ENCODE results near the gene MOB1A.
"Not testable (repeated sequence)": the region's sequence is repeated elsewhere in the genome, so short reads cannot be mapped to it uniquely, and the experiment has no call there.

The MOB1A gene

DNA sequence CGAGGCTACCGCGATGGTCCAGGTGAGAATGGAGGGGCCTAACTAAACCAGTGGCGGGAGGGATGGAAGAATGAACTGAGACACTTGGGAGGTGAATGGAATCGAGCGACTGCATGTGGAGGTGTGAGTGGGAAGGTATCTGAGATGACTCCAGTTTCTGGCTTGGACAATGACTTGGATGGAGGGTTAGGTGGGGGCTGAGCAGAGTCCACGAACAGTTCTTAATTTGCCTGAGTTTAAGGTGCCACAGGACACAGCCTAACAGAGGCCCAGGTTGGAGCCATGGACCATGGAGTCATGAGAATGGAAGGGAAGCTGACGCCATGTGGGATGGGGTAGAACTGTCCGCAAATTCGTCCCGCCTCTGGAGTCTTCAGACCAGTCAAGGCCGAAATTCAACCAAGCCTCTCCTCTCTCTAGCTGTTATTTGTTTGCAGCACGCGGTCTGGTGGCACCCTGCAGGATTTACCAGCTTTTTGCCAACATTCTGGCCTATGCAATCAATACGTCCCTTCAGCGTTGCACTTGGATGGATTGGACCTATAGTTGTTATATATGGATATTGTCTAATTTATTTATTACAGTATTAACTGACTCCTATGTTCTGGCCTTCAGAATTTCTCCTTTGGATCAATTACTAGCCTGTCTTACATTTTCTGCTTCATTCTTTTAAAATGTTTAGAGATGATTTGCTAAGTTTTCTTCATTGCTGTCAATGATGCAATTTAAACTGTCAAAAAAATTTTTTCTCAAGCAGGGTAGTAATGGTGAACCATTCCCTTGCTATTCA, 30.0 kb downstream of the MOB1A start:
- DNase-seq (ENCODE audit: low spot score), result no peak

DNA sequence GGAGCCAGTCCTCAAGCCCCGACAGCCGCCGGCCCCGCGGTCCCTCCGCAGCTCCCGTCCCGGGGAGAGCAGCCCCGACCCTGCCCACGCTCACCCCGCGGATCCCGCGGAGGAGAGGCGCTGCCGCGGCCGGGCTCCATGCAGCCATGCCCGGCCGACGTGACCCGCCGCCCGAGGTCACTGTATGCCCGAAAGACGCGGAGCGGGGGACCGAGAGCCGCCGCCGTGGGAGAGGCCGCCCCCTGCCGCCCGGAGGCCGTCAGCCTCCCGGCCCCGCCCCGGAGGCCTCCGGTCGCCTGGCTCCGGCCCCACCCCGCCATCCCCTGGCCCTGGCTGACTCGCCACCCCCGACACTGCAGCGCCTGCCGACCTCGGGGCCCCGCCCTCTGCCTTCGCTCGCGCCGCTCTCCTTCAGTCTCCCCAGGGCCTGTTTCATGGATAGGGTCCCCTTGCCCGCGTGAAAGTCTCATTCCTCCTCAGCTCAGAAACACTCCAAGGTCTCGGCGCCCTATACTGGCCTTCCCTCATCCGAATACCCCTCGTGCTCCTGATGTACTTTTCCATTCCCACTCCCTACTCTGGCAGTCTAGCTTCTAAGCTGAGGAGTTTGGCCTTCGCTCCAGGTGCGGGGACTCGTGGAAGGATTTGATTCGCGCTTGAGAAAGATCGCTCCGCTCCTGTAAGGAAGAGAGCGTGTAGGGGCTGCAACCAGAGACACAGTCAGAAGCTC, 30.8 kb downstream of the MOB1A start, which contains the start of gene BOLA3:
Gene BOLA3, minus strand, starts transcription at position 186 of the 730 bp plus-strand sequence. Its CDS starts 38 bp downstream, at position 148.
- DNase-seq (ENCODE audit: low spot score), result peak; percentile 95

DNA sequence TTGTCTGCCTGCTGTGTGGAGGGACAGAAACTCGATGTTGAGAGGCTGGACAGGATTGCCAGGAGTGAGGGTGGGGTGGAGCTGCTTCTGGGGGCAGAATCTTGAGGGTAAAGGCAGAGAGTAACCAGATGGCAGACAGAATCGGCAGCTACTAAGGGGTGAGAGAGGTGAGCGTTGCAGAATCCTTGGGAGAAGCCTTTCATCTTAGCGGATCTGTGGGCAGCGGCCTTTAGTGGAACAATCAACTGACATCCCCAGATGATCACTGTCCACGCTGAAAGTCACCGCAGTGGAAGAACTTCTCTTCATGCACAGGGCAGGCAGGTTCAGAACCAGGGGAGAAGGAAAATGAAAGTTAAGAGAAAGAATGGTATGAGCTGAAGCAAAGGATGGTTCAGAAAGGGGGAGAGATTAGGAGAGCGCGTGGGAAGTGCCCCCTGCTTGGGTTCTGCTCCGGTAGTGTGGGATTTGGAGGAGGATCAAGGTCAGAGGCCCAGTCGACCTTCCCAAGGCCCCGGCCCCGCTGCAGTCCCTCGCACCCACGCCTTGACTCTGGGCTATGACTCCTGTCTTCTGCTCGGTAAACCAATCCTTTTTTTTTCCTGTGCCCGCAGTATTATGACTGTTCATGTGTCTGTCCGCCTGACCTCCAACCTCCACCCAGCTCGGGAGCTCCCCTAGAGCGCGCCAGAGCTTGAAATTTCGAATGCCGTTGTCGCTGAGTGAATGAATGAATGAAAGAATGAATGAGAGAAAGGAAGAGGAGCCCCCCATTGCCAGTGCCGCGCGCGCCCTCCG, 31.6 kb downstream of the MOB1A start:
- DNase-seq (ENCODE audit: low spot score), result no peak

DNA sequence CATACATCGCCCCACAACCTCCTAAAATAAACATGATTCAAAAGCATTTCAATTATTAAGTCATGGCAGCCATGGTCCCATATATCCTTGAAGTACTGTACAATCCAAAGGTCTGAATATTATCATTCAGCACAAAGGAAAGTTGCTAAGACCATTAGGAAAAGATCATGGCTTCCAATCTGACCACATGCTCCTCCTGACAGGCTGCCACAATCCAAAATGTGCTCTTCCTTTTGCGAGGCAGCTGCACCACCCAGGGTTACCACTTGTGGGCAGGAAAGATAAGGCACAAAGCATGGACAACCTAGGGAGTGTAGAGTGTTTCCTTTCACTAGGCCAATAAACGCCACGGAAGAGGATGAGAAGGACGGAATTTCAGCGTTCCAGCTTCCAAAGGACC, 36.3 kb downstream of the MOB1A start:
- no peak for DNase-seq (ENCODE audit: low spot score)

DNA sequence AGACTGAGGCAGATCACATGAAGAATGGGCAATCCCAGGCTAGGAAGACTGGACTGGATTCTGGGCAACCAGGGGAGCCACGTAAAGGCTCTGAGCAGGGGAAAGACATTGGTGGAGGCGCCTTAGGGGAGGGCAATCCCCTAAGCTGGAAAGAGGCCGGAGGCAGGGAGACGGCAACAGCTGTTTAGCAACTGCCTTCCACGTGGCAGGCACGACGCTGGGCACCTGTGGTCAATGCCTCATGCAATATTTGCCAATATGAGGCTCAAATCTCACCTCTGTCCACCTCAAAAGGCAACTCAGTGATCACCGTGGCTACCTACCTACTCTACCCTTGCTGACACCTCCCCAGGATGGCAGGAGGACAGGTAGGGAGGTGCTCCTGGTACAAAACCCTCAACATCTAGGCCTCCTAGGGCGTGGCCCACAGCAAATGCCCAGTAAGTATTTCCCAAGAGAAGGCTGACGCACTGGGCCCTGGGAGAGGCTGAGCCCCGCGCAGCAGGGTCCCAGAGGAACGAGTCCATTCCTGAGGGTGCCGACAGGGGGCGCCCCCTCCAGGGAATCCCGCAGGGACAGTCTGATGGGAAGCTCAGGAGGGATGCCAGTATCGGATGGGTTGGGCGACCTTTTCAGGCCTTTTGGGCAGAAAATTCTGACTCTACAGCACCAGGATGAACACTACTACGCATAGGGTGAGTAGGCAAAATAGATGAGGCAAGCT, 39.9 kb downstream of the MOB1A start:
- no peak for DNase-seq (ENCODE audit: low spot score)

DNA sequence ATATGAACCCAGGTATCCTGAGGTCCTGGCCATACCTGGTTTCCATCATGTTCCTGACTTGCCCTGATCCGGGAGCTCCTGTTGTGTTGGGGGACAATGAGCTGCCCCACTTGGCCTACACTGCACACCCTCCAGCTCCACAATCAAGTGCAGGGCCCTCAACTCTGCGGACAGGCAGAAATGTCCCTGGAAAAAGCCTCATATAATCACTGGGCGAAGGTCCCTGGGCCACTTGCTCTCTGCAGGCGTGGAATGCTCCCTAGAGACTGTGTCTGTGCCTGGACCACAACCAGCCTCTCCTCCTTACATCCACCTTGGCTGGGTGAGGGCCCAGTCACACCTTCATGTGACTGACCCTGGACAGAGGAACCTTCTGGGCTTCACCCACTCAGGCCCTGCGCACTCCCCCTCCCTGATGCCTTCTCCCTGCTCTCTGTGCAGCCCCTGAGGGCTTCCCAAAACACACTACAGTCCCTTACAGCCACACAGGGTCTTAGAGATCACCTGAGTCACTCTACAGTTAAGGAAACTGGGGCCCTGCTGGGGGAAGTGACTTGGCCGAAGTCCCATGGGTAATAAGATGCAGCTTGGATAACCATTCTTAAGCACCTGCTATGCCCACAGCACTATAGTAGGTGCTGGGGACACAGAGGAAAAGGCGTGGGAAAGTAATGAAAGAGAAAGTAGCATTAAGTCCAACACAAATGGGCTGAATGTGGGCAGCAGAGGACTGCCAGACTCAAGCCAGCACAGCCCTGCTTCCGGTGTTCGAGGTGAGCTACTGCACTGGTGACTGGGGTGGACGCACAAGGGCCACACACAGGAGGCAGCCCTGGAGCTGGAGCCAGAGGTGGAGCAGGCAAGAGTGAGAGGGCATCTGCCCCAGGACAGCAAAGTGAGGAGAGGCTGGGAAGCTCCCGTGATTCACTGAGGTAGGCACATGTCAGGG, 40.8 kb downstream of the MOB1A start:
- DNase-seq (ENCODE audit: low spot score), result no peak

DNA sequence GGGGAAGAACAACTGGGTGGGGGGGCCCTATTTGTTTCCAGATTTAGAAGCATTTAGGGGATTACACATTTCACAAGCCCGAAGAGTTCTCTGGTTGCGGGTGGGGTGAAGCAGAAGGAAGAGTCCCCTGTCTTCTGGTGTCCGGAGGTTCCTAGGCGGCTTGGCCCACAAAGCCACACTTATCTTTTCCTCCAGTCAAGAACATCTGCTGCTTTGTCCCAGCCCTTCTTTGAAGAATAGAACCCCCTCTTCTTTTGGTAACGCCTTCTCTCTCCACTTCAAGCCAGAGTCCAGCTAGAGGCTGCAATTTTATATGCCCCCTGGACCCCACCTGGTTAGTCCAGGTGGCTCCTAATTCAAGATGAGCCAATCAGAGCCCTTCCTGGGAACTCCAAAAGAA, 46.8 kb downstream of the MOB1A start:
- DNase-seq (ENCODE audit: low spot score), result no peak

DNA sequence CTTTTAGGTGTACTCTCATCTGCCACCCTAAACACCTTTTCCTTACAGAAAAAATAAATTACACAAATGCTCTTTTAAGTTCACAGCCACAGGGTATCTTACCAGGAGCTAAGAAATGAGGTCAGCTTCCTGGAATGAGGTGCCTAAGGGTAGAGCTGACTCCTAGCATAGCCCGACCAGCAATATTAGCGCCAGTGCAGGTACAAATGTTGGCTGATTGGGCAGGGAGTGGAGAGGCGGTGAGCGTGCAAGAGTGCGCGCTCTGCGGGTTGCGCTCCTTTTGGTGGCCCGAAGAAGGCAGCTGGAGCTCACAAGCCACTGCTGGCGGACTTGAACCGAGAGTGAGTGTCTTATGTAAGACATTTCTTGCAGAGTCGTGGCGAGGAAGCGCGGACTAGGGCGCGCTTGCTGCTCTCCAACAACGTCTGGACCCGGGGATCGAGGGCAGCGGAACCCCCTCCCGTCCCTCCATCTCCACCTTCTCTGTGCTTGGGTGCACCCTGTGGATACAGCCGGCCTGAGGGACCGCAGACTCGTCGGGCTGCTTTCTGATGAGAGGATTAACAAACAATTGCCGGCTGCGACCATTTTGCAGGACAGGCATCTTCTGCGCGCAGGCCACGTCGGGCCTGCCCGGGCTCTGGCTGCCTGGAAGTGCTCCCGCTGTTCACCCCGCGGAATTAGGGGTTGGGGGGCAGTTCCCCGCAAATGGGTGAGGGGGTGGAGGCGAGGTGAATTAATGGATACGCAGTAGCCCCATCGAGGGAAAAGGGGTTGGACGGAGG, 48.3 kb downstream of the MOB1A start:
- DNase-seq (ENCODE audit: low spot score), result no peak

DNA sequence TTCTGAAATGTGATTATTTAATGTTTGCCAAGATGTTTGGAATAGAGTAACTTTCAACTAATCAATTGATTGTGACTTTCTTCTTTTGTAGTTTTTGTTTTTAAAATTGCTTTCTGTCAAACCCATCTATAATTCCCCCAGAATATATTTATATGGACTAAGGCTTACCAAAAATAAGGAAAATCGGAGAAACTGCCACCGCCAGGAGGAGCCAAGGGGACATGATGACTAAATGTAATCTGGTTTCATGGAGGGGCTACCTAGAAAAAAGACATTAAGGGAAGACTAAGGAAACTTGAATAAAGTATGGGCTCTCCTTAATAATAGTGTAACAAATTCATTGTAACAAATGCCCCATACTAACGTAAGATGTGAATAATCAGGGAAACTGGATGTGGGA, 50.5 kb downstream of the MOB1A start:
- DNase-seq (ENCODE audit: low spot score), result no peak

DNA sequence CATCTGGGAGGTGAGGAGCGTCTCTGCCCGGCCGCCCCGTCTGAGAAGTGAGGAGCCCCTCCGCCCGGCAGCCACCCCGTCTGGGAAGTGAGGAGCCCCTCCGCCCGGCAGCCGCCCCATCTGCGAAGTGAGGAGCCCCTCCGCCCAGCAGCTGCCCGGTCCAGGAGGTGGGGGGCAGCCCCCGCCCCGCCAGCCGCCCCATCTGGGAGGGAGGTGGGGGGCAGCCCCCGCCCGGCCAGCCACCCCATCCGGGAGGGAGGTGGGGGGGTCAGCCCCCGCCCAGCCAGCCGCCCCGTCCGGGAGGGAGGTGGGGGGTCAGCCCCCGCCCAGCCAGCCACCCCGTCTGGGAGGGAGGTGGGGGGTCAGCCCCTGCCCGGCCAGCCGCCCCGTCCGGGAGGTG, 54.7 kb downstream of the MOB1A start:
- DNase-seq (ENCODE audit: low spot score), result not testable (repeated sequence)

DNA sequence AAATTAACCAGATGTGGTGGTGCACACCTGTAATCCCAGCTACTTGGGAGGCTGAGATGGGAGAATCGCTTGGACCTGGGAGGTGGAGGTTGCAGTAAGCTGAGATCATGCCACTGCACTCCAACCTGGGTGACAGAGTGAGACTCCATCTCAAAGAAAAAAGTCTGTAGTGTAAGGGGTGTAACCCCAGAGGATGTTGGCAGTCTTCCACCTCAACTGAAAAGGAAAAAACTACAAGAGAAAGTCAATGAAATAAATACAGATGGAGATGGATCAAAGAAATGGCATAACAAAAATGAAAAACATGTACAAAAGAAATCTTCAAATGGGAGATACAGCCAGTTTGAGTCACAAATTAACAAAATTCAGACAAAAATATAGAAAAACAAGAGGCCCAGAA, 56.8 kb downstream of the MOB1A start:
- not testable (repeated sequence) for DNase-seq (ENCODE audit: low spot score)

DNA sequence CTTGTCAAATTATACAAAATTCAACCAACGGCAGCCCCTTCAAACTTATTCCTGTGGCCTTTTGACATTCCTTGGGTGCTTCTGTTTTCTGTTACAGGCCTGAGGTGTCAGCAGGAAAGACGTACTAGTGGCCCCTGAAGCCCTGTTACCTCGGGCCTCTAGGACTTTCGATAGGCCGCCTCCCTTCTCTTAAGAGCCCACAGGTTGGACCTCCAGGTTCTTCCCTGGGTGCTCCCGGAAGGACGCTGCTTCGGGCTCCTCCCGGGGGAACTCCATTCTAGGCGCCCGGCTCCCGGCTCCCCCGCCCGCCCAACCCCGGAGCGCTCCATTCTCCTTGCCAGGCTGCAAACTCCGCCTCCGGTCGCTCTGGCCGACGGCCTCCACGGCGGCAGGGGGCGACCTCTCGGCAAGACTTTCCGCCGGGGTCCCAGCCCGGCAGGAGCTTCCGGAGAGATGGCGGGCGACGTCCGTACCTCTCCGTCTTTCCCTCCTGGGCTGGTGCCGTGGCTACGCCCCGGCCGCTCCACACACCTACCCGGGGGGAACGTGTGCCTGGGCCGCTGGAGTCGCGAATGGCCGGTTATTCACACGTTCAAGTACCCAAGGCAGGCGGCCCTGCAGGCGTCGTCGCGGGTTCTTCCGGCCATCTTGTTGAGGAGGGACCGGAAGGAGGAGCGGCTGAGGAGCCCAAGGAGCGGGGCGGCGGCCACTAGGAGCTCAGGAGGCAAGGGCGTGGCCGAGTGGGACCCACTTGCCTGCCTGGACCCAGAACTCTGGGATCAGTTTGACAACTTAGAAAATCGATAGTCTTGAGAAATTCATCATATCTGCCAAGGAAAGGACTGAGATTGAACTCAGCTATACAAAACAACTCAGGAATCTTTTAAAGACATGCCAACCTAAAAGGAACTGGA, 58.5 kb downstream of the MOB1A start:
- DNase-seq (ENCODE audit: low spot score), result peak; percentile 88

DNA sequence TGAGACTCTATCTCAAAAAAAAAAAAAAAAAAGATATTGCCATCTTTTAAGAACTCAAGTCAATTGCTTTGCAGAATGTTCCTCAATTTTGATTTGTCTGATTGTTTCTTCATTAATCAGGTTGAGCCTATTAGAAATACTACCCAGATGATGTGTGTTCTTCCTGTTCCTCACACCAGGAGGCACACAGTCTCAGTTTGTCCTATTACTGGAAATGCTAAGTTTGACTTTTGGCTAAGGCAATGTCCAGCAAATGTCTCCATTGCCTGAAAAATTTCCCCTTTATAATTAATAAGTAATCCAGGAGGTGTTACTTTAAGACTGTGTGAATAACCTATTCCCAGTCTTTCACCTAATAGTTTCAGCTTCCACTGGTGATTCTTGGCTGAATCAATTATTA, 59.3 kb downstream of the MOB1A start:
- no peak for DNase-seq (ENCODE audit: low spot score)

DNA sequence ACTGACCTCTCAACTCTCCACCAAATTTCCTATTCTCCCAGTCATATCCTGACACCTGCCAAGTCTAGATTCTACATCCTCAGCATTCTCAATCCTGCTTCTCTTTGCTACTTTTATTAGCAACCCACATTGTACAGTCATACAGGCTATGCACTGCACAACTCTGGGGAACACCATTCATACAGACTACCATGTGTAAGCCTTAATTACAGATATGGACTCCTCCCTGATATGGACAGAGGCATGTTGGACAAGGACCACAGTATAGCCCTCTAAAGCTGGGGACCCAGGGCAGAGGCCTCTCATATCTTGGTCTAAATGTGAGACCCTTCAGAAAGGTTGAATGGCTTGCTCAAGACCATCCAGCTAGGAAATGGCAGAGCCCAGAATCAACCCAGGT, 67.3 kb downstream of the MOB1A start:
- no peak for DNase-seq (ENCODE audit: low spot score)

DNA sequence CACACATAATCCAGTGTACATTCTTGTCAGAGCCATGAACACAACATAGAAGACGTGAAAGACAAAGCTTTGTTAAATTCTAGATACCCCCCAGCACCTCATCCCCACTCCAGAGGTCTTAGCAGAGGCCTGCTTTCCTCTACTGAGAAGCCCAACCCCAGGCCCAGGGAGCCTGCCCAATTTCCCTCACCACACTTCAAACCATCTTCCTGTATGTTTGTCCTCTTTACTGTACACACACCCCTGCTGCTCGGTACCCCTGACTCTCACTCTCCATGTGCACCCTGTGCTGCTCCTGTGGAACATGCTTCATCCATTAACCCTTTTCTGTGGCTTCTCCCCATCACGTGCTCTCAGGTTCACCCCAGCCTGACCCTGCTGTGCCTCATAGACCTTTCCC, 68.1 kb downstream of the MOB1A start:
- no peak for DNase-seq (ENCODE audit: low spot score)

DNA sequence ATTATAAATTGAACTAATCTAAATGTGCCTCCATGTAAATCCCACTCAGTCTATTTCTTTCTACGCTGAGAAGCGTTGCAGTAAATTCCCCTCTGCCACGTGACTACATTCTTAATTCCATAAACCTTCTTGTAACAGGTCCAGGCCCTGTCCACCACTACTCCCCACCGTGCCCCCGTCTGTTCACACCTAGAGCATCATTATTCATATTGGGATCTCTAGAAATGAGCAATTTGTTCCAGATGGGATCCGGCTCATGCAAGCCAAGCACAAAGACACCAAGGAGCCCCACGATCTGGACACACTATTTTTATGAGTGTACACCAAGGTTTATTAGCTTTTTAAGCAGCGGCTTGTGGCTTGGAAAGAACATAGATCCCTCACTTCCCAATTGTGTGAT, 69.1 kb downstream of the MOB1A start:
- no peak for DNase-seq (ENCODE audit: low spot score)

DNA sequence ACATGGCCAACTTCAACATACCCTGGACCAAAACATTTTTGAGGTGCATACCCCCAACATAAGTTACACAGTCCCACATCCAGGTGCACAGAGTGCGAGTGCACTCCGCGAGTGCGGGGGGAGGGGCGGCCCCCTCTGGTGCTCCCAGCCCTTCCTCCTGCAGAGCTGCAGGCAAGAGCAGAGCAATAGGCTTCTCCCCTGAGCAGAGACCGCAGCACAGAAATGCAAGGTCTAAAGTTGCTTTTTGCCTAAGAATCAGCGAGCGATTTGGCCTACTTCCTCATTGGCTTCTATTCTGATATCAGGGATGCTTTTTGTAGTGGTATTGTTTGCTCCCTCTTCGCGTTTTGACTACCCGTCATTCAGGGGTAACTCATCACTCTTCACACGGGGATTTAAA, 71.6 kb downstream of the MOB1A start:
- DNase-seq (ENCODE audit: low spot score), result no peak

DNA sequence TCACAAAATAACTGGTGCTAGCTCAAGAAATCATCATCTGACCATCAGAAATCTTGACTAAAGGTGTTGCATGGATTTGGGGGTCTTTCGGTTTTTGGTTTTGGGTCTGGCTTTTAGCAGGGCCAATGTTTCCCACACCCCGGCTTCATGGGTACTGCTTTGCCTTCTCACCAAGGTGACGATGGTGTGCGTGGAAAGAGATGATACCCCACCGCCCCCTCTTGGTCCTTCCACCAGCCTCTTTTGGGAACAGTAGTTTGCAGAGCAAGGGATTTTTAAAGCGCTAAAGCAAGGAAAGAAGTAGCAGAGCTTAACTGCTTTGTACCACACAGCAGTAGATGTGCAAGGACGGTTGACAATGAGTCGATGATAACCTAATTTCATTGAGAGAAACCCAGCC, 73.3 kb downstream of the MOB1A start:
- DNase-seq (ENCODE audit: low spot score), result no peak

DNA sequence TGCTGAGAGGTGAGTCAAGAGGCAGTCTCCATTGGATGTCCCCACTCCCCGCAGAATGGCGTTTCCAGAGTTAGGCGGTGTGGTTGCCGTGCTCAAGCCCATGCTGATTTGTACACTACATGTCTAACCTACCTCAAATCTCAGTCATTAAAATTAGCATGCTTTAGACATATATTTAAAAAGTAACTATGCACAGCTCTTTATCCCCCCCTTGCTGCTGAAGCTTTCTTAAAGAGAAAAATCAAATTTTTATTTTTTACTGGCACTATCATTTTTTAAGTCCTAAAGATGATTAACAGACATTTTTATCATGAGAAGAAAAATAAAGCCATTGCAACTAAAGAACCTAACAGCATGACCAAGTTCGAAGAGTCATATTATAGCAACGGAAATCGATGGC, 73.8 kb downstream of the MOB1A start:
- no peak for DNase-seq (ENCODE audit: low spot score)
